ENCODE measurements around the gene STX16.

GRCh38 chr20:58699623-58700107 lies 48.6 kb downstream of the STX16 start:
- TF ChIP-seq CTCF (CRISPR knock-in tag; IDR thresholded peaks at IDR 0.05) (no peak), HOXD1 (CRISPR knock-in tag; IDR thresholded peaks at IDR 0.05) (no peak), ZNF567 (CRISPR knock-in tag; IDR thresholded peaks at IDR 0.05; ENCODE audit: borderline replicate concordance) (no peak), IRF2 (CRISPR knock-in tag; IDR thresholded peaks at IDR 0.05) (no peak), ZNF274 (CRISPR knock-in tag; IDR thresholded peaks at IDR 0.05) (no peak)
